ENCODE results near the gene MAP3K21. TPM values are rescaled to one million over a fixed set of nuclear protein-coding genes. Genes with fewer than 3 reads are reported as not detected.

The MAP3K21 gene
- total and polyA plus RNA-seq, 9 of the 15 experiments (the other 6 are each of a cell fraction or from before 2014, with no cell fraction given) = 0.23 to 0.86 (median 0.49) TPM

DNA sequence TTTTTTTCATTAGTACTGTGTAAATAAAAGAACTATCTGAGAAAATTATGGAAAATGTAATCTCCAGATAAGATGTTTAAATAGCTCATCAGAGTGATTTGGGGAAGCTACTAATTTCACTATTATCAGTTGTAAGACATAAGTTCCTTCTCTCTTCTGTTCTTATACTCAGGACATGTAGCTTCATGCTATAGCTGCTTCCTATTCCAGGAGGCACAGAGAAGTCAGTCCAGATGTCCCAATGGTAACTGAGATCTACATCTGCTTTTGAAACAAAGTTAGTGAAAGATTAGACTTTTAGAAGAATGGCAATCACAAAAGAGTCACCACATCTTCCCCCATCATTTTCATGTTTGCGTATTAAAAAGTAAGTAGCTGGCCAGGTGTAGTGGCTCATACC, 5.6 kb downstream of the MAP3K21 start:
- no peak for ATAC-seq
- H3K9me3 ChIP-seq (replicated peaks; ENCODE audit: control insufficient read depth, insufficient read depth, low read depth, low read length) = no peaks in the 10 kb centered on the region
- TF ChIP-seq ZNF445 (CRISPR knock-in tag; IDR thresholded peaks at IDR 0.05; ENCODE audit: low read depth) (no peak), CBFA2T2 (conservative IDR thresholded peaks at IDR 0.05) (no peak), HMG20A (CRISPR knock-in tag; conservative IDR thresholded peaks at IDR 0.05) (no peak), SMARCA4 (IDR thresholded peaks at IDR 0.05) (no peak), TSC22D4 (tag; IDR thresholded peaks at IDR 0.05) (no peak)
- TF ChIP-seq, protein P1, sequence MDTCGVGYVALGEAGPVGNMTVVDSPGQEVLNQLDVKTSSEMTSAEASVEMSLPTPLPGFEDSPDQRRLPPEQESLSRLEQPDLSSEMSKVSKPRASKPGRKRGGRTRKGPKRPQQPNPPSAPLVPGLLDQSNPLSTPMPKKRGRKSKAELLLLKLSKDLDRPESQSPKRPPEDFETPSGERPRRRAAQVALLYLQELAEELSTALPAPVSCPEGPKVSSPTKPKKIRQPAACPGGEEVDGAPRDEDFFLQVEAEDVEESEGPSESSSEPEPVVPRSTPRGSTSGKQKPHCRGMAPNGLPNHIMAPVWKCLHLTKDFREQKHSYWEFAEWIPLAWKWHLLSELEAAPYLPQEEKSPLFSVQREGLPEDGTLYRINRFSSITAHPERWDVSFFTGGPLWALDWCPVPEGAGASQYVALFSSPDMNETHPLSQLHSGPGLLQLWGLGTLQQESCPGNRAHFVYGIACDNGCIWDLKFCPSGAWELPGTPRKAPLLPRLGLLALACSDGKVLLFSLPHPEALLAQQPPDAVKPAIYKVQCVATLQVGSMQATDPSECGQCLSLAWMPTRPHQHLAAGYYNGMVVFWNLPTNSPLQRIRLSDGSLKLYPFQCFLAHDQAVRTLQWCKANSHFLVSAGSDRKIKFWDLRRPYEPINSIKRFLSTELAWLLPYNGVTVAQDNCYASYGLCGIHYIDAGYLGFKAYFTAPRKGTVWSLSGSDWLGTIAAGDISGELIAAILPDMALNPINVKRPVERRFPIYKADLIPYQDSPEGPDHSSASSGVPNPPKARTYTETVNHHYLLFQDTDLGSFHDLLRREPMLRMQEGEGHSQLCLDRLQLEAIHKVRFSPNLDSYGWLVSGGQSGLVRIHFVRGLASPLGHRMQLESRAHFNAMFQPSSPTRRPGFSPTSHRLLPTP (IDR thresholded peaks at IDR 0.05; ENCODE audit: borderline replicate concordance, extremely low read depth, insufficient read length) = no peak
- no peak overlapping the region for H3K27ac ChIP-seq (ENCODE audit: extremely low read depth, low read depth, low read length)
- FAIRE-seq = no peak
- H3K36me3 ChIP-seq (ENCODE audit: control insufficient read depth, insufficient read depth, low read length) = no peaks in the 10 kb centered on the region
- in situ Hi-C loops (cut with MboI) = no loop called here
- POLR2A ChIA-PET = interaction anchor here (0.6 kb wide), 1 partner anchor 1492 kb away, joined by 3 read pairs; no protein-coding TSS in a partner anchor
- no peaks in the 10 kb centered on the region for H3K9me1 ChIP-seq (ENCODE audit: control insufficient read depth, insufficient read depth, low read length)
- no peak for DNase-seq (ENCODE audit: extremely low read depth in 1 of 4, low spot score in 3 of 4)
- 0% methylated on average over 1 of the region's 1 CpG for WGBS (ENCODE audit: insufficient coverage, low coverage, missing lambda C conversion rate)
- CTCF ChIA-PET (ENCODE audit: low intra/inter-chr PET ratio) = interaction anchor here (0.6 kb wide), 1 partner anchor 176 kb away, joined by 3 read pairs; no protein-coding TSS in a partner anchor
- no TSS peak for BruUV-seq (replicated peaks)
- intact Hi-C loops (cut with micrococcal nuclease) = no loop called here
- no peak overlapping the region for H3K4me2 ChIP-seq (ENCODE audit: insufficient read depth, low read length)
- H2AFZ ChIP-seq (ENCODE audit: low read depth, low read length) = no peak overlapping the region
- no peaks in the 10 kb centered on the region for H3K79me2 ChIP-seq (ENCODE audit: control insufficient read depth, insufficient read depth, low read length)
- H4K20me1 ChIP-seq (replicated peaks; ENCODE audit: control insufficient read depth, insufficient read depth, low read length) = peaks cover 4% of the 10 kb centered on the region; the same call in 1 of the 2 replicates
- no peak overlapping the region for H3K9ac ChIP-seq (ENCODE audit: insufficient read depth in 1 of 2, low read depth in 2 of 2, low read length in 2 of 2)
- H3K4me1 ChIP-seq (replicated peaks in 1 of 2; ENCODE audit: control insufficient read depth in 2 of 2, insufficient read depth in 2 of 2, low read length in 2 of 2) = peaks cover 0 to 7% of the 10 kb centered on the region in 2 experiments; a peak in 3 of 5 replicates
- no peak overlapping the region for H3K4me3 ChIP-seq
- peaks cover 2 to 5% of the 10 kb centered on the region in 2 experiments; a peak in 2 of 5 replicates for H3K27me3 ChIP-seq (ENCODE audit: control insufficient read depth in 2 of 2, insufficient read depth in 2 of 2, low read length in 2 of 2)
